GM19193 (cell line): ENCODE results near the gene C11orf58.

ENCODE experiments used
- POLR2A ChIP-seq: IDR thresholded peaks from 4 replicates; pipeline ENCODE4 v1.6.1; 2011; ENCODE audit not compliant: insufficient read depth, insufficient read length; ENCODE audit errors: extremely low read depth

Gene C11orf58

GRCh38 chr11:16777613-16777975 lies 39.1 kb downstream of the C11orf58 start:
- no peak for TF ChIP-seq POLR2A

- TF ChIP-seq POLR2A: no peak
Measured at GRCh38 chr11:16778286-16778685, 39.8 kb downstream of the C11orf58 start.

- no peak for TF ChIP-seq POLR2A
Measured at GRCh38 chr11:16778876-16779275, 40.4 kb downstream of the C11orf58 start.

- no peak for TF ChIP-seq POLR2A
Measured at GRCh38 chr11:16779436-16779835, 41.0 kb downstream of the C11orf58 start.

- no peak for TF ChIP-seq POLR2A
Measured at GRCh38 chr11:16780146-16780545, 41.7 kb downstream of the C11orf58 start.

- no peak for TF ChIP-seq POLR2A
Measured at GRCh38 chr11:16780698-16781550, 42.5 kb downstream of the C11orf58 start.

- TF ChIP-seq POLR2A: no peak
Measured at GRCh38 chr11:16781936-16782919, 43.8 kb downstream of the C11orf58 start.

- no peak for TF ChIP-seq POLR2A
Measured at GRCh38 chr11:16783321-16783801, 44.9 kb downstream of the C11orf58 start.

- no peak for TF ChIP-seq POLR2A
Measured at GRCh38 chr11:16784097-16784496, 45.6 kb downstream of the C11orf58 start.

DNA sequence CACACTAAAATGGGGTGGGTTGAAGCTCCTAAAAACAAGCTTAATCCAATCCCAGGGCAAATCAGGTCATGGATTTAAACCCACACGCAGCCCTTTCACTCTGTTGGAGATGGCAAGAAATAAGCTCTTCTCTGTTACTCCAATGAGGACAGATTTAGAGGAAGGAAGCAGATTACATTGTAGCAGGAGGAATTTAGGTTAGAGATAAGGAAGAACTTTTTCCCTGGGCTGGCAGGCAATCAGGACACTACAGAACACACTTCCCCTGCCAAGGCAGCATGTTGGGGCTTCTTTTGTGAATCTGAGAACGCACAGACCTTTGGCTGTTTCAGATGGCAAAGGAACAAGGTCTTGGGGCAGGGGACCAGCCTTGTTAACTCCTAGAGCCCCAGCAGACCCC lies 46.2 kb downstream of the C11orf58 start:
- TF ChIP-seq POLR2A: no peak

DNA sequence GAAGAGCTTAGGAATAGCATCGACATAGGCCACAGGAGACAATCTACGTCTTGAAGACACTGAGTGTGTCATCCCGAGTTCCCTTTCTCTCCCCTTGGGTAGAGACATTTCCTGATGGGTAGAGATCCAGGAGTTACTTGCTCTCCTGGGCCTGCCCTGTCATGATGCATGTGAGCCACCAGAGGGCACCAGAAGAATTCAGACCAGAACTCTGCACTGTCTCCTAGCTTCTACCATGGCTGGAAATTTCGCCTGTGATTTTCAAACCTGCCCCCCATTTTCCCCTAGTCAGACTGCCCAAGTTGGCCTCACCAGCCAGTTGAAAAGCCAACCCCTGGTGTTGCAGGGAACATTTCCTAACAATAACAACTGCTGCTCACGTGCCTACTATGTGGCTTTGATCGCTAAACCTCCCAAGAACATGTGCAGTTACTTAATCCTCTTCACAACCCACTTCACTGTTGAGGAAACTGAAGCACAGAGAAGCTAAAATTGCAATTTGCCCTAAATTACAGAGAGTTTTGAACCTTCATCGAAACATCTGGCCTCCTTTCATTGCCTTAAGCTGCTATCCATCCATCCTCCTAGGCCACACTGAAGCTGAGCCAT lies 47.2 kb downstream of the C11orf58 start:
- no peak for TF ChIP-seq POLR2A

DNA sequence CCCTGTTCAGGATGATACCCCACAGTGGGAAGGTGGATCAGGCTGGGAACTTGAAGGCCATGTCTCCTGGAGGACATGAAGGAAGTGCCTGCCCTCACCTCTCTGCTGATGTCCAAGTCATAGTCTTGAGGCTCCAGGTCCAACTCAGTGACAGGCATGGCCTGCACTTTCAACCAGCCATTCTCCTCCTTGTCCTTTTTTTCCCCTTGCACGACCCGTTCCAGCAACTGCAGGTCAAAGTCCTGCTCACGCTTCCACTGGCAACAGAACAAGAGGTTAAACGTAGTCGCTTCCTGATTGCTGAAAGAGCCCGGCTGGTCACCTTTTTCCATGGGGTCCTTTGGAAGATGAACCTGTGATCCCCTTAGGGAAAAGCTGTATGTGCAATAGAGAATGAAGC lies 47.7 kb downstream of the C11orf58 start:
- no peak for TF ChIP-seq POLR2A

GRCh38 chr11:16787035-16787742 lies 48.7 kb downstream of the C11orf58 start:
- no peak for TF ChIP-seq POLR2A
